CD1c-positive myeloid dendritic cell (primary cell): ENCODE measurements around the gene GALNT15.
A peak's percentile ranks its signal among the peaks of the same experiment; 100 is the strongest.

ENCODE experiments used
- DNase-seq: peaks from one replicate; pipeline ENCODE4 v3.0.0-alpha.2; 2016; ENCODE audit errors: extremely low spot score

The GALNT15 gene

GRCh38 chr3:16252243-16252978, 77.9 kb downstream of the GALNT15 start:
- DNase-seq: no peak

GRCh38 chr3:16252988-16253387, 78.5 kb downstream of the GALNT15 start:
- no peak for DNase-seq

GRCh38 chr3:16253601-16254000, 79.1 kb downstream of the GALNT15 start:
- DNase-seq: peak; percentile 87

- DNase-seq: no peak
Measured at GRCh38 chr3:16254916-16255315, 80.4 kb downstream of the GALNT15 start.

- DNase-seq: no peak
Measured at GRCh38 chr3:16255326-16255725, 80.8 kb downstream of the GALNT15 start.

GRCh38 chr3:16255726-16256125, 81.2 kb downstream of the GALNT15 start:
- no peak for DNase-seq

GRCh38 chr3:16257309-16257708, 82.8 kb downstream of the GALNT15 start:
- peak; percentile 41 for DNase-seq

- DNase-seq: no peak
Measured at GRCh38 chr3:16258177-16258576, 83.7 kb downstream of the GALNT15 start.

- DNase-seq: no peak
Measured at GRCh38 chr3:16258866-16259265, 84.4 kb downstream of the GALNT15 start.

GRCh38 chr3:16260046-16260445, 85.6 kb downstream of the GALNT15 start:
- peak; percentile 41 for DNase-seq

GRCh38 chr3:16262174-16262573, 87.7 kb downstream of the GALNT15 start:
- DNase-seq: peak; percentile 51

- DNase-seq: no peak
Measured at GRCh38 chr3:16264174-16264707, 89.8 kb downstream of the GALNT15 start.

- DNase-seq: peak; percentile 100
Measured at GRCh38 chr3:16264708-16265454, 90.4 kb downstream of the GALNT15 start, which contains the start of the genes DPH3 and OXNAD1. TSS of gene DPH3 (minus strand) at chr3:16264943. CDS start at chr3:16264876, 67 bp downstream. TSS of gene OXNAD1 (plus strand) at chr3:16265212. CDS start at chr3:16270953, 5,741 bp downstream.

- DNase-seq: no peak
Measured at GRCh38 chr3:16265455-16265786, 90.9 kb downstream of the GALNT15 start.

GRCh38 chr3:16266714-16267113, 92.2 kb downstream of the GALNT15 start:
- DNase-seq: no peak

GRCh38 chr3:16270855-16271254, 96.4 kb downstream of the GALNT15 start:
- no peak for DNase-seq

- DNase-seq: no peak
Measured at GRCh38 chr3:16272588-16272987, 98.1 kb downstream of the GALNT15 start.

GRCh38 chr3:16273867-16274266, 99.4 kb downstream of the GALNT15 start:
- DNase-seq: no peak

GRCh38 chr3:16277471-16277870, 103.0 kb downstream of the GALNT15 start:
- no peak for DNase-seq

GRCh38 chr3:16279010-16279801, 104.7 kb downstream of the GALNT15 start:
- no peak for DNase-seq

- DNase-seq: no peak
Measured at GRCh38 chr3:16280671-16281070, 106.2 kb downstream of the GALNT15 start.
